NB4 (cell line): ENCODE measurements around the gene CNR2.

Experiments used
- DNase-seq: peaks from one replicate; pipeline ENCODE4 v3.0.0; 2010; ENCODE audit warnings: low read depth
- H3K4me3 ChIP-seq: one replicate; pipeline ENCODE4 v1.5.1; 2011; ENCODE audit warnings: mild to moderate bottlenecking, low read depth, low read length, moderate library complexity
- CTCF ChIP-seq: IDR thresholded peaks from one replicate; pipeline ENCODE4 v1.5.1; 2012; ENCODE audit warnings: low read depth, low read length
- MYC ChIP-seq: IDR thresholded peaks from 2 replicates; pipeline ENCODE4 v1.6.1; 2011; ENCODE audit warnings: low read depth, low read length
- POLR2A ChIP-seq: IDR thresholded peaks from 2 replicates; pipeline ENCODE4 v1.6.1; 2011; ENCODE audit warnings: mild to moderate bottlenecking; ENCODE audit not compliant: insufficient read length; ENCODE audit errors: extremely low read depth
- TF ChIP-seq, protein P1 (sequence below): IDR thresholded peaks from 2 replicates; pipeline ENCODE4 v1.6.1; 2011; ENCODE audit warnings: low read depth, low read length

The CNR2 gene

DNA sequence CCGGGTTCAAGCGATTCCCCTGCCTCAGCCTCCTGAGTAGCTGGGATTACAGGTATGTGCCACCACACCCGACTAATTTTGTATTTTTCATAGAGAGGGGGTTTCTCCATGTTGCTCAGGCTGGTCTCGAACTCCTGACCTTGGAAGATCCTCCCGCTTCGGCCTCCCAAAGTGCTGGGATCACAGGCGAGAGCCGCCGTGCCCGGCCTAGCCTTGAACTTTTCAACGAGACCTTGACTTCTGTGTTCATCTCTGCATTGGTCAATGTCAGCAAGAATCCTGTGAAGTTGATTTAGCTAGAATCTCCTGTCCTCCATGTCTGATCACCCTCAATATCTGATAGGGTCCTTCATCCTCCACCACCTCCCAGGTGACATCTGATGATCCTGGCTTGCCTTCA lies 11.4 kb upstream of the CNR2 start:
- no peak overlapping the region for H3K4me3 ChIP-seq
- DNase-seq: no peak
- TF ChIP-seq, protein P1, sequence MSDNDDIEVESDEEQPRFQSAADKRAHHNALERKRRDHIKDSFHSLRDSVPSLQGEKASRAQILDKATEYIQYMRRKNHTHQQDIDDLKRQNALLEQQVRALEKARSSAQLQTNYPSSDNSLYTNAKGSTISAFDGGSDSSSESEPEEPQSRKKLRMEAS: no peak
- TF ChIP-seq CTCF (no peak), MYC (no peak), POLR2A (no peak)

GRCh38 chr1:23923592-23924499 lies 10.7 kb upstream of the CNR2 start:
- TF ChIP-seq CTCF: no peak
- TF ChIP-seq, protein P1: no peak
- TF ChIP-seq MYC: no peak
- no peak for TF ChIP-seq POLR2A
- DNase-seq: no peak

GRCh38 chr1:23922321-23922943 lies 9.3 kb upstream of the CNR2 start:
- no peak for DNase-seq
- TF ChIP-seq MYC (no peak), CTCF (no peak), POLR2A (no peak)
- TF ChIP-seq, protein P1: no peak
- H3K4me3 ChIP-seq: no peak overlapping the region

More at GRCh38 chr1:23923592-23924499, 10.7 kb upstream of the CNR2 start:
- H3K4me3 ChIP-seq: no peak overlapping the region

DNA sequence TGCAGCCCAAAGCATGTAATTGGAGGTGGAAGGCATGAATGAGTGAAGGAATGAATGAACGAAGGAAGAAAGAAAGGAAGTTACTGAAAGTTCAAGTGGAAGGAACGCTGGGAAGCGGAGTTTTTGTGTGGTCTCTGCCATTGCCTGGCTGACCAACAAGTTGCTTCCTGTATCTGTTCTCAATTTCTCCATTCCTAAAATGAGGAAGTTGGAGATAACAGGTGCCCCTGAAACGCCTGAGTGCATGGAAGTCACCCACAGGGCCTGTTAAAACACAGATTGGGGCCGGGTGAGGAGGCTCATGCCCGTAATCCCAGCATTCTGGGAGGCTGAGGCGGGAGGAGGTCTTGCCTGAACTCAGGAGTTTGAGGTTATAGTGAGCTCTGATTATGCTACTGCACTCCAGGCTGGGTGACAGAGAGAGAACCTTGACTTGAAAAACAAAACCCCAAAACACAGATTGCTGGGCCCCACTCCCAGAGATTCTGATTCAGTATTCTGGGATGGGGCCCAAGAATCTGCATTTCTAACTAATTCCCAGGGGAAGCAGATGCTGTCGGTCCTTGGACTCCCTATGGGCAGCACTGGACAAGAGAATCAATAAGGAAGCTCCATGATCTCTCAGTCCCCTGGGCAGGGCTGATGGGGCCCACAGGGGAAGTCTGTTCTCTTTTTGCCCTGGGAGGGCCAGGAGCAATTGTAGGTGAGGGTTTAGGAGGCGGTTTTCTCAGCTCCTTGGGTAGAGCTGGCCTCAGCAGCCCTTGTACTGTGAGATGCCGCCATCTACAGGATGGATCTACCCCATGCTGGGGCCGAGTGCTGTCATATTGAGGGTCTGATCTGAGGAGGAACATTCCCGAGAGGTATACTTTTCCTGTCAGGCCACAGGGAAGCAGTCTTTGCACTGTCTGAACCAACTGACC lies 3.3 kb upstream of the CNR2 start:
- no peak overlapping the region for H3K4me3 ChIP-seq
- TF ChIP-seq, protein P1: peak; percentile 47; the same call in 1 of the 2 replicates
- TF ChIP-seq MYC (peak; percentile 46; the same call in 1 of the 2 replicates), POLR2A (no peak), CTCF (peak; percentile 86)
- DNase-seq: peak; percentile 89

- H3K4me3 ChIP-seq: no peak overlapping the region
- DNase-seq: no peak
- TF ChIP-seq CTCF (no peak), MYC (no peak)
- TF ChIP-seq, protein P1: no peak
Observed at GRCh38 chr1:23915466-23915865, 2.3 kb upstream of the CNR2 start.
